NCI-H82 treated with DMSO at 0.1 percent for 48 hours (cell line): ENCODE results near the gene TSC22D1.
"Not testable (repeated sequence)": the region's sequence is repeated elsewhere in the genome, so short reads cannot be mapped to it uniquely, and the experiment has no call there.

ENCODE experiments used
- DNase-seq: peaks from one replicate; lab custom pipeline; 2025; ENCODE audit not compliant: unreplicated experiment; lab: John Stamatoyannopoulos, UW

Gene TSC22D1

GRCh38 chr13:44507639-44508038, 68.5 kb downstream of the TSC22D1 start:
- DNase-seq: no peak

DNA sequence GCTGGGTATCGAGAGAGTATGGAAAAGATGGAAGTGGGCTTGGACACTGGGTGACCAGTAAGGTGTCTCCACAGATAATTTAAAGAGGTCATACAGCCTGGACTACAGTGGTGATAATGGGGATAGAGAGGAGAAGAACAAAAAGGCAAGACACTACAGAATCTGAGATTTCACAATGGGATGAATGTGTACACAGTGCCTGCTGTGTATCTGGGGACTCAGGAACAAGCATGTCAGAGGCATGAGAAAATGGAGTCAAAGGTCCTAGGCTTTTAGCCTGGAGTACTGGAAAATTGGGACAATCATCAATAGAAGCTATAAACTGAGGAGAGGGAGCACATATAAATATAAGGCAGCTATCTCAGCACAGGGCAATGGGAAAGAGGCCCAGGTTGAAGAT, 69.4 kb downstream of the TSC22D1 start:
- DNase-seq: no peak

- DNase-seq: no peak
These were observed 69.9 kb downstream of the TSC22D1 start for GRCh38 chr13:44506251-44506650.

DNA sequence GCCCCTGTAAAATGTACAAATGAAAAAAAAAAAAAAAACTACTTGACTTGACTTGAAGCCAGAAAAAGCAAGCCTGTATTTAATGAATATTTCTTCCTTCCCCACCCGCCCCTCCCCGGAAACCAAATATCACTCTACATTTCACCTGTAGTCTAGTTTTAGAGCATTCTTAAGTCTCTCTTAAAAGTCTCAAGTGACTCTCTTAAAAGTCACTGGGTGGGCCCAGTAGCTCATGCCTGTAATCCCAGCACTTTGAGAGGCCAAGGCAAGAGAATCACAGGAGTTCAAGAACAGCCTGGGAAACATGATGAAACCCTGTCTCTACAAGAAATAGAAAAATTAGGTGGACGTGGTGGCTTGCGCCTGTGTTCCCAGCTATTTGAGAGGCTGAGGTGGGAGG, 72.0 kb downstream of the TSC22D1 start:
- no peak for DNase-seq

- no peak for DNase-seq
These were observed 77.2 kb downstream of the TSC22D1 start for GRCh38 chr13:44498969-44499368.

GRCh38 chr13:44498502-44498901, 77.6 kb downstream of the TSC22D1 start:
- no peak for DNase-seq

- no peak for DNase-seq
These were observed 78.3 kb downstream of the TSC22D1 start for GRCh38 chr13:44497801-44498200.

- DNase-seq: no peak
These were observed 82.8 kb downstream of the TSC22D1 start for GRCh38 chr13:44493213-44493812.

GRCh38 chr13:44489751-44490150, 86.4 kb downstream of the TSC22D1 start:
- no peak for DNase-seq

DNA sequence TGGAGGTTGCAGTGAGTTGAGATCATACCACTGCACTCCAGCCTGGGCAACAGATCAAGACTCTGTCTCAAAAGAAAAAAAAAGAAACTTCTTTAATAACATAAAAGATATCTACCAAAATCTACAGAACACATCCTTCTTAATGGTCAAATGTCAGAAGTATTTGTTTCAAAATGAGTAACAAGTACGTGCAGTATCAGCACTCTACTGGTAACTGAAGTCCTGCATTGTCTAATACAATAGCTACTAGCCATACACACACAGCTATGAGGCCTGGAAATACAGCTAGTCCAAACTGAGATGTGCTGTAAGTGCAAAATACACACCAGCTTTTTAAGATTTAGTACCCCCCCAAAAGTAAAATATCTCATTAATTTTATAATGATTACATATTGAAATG, 88.1 kb downstream of the TSC22D1 start:
- no peak for DNase-seq

GRCh38 chr13:44484562-44485138, 91.5 kb downstream of the TSC22D1 start:
- DNase-seq: no peak

GRCh38 chr13:44474122-44474910, 101.8 kb downstream of the TSC22D1 start:
- no peak for DNase-seq

DNA sequence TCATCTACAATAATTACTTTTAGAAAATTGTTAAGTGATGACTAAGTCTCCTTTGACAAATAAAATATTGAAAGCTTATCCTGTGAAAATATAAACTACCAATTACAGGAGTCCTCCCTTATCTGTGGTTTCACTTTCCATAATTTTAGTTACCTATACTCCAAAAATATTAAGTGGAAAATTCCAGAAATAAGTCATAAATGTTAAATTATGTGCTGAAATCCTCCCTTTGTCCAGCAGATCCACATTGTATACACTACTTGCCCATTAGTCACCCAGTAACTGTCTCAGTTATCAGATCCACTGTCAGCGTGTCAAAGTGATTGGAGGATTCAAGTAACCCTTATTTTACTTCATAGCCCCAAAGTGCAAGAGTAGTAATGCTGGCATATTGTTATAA, 104.4 kb downstream of the TSC22D1 start:
- DNase-seq: no peak

DNA sequence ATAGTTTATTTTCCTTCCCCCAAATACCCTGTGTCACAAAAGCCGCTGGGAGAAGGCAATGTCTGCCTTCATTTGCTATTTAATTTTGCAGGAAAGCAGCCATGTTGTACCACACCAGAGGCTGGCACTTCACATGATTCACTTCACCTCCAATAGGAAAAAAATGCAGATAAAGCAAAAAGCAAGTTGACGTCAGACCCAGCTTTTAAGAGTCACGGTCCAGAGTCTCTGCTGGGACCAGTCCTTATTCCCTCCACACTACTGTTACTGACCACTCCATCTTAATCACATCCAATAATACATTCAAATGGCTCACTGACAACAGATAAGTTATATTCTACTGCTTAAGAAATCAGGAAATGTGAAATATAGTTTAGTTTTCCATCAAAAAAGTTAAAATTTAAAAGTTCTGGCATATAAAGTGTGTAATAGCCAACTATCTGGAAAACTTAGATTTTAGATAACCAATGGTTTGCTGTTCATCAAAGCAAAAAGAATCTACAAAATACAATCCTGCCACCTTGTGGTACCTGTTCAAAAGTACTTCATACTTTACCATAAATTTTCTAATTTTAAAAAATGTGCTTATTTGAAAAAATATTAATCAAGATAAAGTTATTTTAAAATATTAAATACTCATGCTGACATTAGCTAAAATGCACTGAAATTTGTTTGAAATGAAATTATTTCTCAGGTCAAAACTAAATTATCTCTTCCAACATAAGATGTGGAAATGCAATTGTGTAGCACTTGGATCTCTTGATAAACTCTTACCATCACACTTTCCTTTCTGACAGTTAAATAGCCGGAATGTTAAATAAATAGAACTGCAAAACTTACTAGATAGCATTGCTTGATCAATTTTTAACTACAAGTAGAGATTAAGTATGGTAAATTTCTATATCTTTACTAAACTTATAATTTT, 105.2 kb downstream of the TSC22D1 start:
- peak; percentile 18 for DNase-seq

DNA sequence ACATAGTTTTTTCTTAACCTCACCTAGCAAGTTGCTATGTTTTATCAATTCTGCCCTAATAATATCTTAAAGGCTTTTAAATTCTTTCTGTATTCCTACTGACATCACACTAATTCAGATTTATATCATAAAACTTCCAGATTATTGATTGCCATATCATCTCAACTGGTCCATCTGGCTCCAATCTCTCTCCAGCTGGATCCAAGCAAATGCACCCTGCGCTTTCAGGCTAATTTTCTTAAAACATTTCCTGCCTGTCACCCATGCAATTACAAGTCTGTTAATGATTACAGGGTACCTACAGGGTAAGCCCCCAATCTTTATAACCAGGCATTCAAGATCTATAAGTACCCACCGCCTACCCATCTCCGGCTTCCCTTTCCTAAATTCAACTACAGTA, 107.3 kb downstream of the TSC22D1 start:
- no peak for DNase-seq

- DNase-seq: no peak
These were observed 110.8 kb downstream of the TSC22D1 start for GRCh38 chr13:44465318-44465717.

GRCh38 chr13:44464471-44464870, 111.7 kb downstream of the TSC22D1 start:
- peak; percentile 59 for DNase-seq

DNA sequence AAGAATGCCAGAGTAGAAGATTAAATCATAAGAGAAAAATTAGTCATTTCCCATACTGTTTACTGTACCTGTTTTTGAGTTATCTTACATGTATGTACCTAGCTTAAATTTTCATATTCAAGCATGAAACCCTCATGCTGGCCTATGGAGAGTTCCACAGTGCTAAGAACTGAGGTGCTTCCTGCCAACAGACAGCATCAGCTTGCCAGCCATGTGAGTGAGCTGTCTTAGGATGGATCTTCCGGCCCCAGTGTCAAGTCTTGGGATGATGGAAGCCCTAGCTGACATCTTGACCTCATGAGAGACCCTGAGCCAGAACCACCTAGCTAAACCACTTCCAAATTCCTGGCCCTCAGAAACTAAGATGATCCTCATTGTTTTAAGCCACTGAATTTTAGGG, 112.4 kb downstream of the TSC22D1 start:
- DNase-seq: no peak

GRCh38 chr13:44459674-44460073, 116.5 kb downstream of the TSC22D1 start:
- no peak for DNase-seq

- no peak for DNase-seq
These were observed 117.7 kb downstream of the TSC22D1 start for GRCh38 chr13:44458313-44458975.

DNA sequence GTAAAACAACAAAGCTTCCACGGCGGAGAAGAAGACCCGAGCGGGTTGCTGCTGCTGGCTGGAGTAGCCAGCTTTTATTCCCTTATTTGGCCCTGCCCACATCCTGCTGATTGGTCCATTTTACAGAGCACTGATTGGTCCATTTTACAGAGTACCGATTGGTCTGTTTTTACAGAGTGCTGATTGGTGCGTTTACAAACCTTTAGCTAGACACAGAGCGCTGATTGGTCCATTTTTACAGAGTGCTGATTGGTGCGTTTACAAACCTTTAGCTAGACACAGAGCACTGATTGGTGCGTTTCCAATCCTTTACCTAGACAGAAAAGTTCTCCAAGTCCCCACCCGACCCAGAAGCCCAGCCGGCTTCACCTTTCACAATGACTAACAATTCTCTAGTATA, 119.9 kb downstream of the TSC22D1 start:
- not testable (repeated sequence) for DNase-seq
